ENCODE measurements around the gene SNTB2.

GRCh38 chr16:69253870-69254341 is 66.9 kb downstream of the SNTB2 start:
- TF ChIP-seq ZBTB8A (IDR thresholded peaks at IDR 0.05; ENCODE audit: partially characterized antibody) (no peak), CBX2 (IDR thresholded peaks at IDR 0.05; ENCODE audit: insufficient read depth, low read length, poor library complexity, severe bottlenecking) (no peak), RCOR1 (IDR thresholded peaks at IDR 0.05; ENCODE audit: borderline replicate concordance in 1 of 2, low read depth in 2 of 2, low read length in 2 of 2) (no peak), SETDB1 (IDR thresholded peaks at IDR 0.05; ENCODE audit: low read length) (no peak), TAF1 (IDR thresholded peaks at IDR 0.05; ENCODE audit: control insufficient read depth, extremely low read depth, insufficient read depth, low read length, severe bottlenecking) (no peak), CTCF (IDR thresholded peaks at IDR 0.05 in 2 of 3, conservative IDR thresholded peaks at IDR 0.05 in 1 of 3; ENCODE audit: insufficient read depth in 2 of 3, low read depth in 1 of 3, low read length in 3 of 3) (no peak), HNRNPUL1 (IDR thresholded peaks at IDR 0.05; ENCODE audit: low read length) (no peak), TGIF2 (CRISPR knock-in tag; IDR thresholded peaks at IDR 0.05) (no peak), UBTF (IDR thresholded peaks at IDR 0.05; ENCODE audit: borderline replicate concordance in 1 of 2, low read depth in 2 of 2, low read length in 2 of 2) (no peak), ZNF121 (CRISPR knock-in tag; conservative IDR thresholded peaks at IDR 0.05) (no peak)

Measured in K562 (cell line).